A673 (cell line): ENCODE results near the gene ADSL. TPM values are rescaled to one million over a fixed set of nuclear protein-coding genes. Genes with fewer than 3 reads are reported as not detected.

Experiments used
- BruUV-seq: library from RNA; stranded (reverse); fragments of 400-500 nt; replicated peaks from 2 replicates; lab custom pipeline; 2021; lab: Mats Ljungman, UMichigan
- CTCF ChIA-PET: fragments of 300-600 bp; sonication (Branson Sonifier 250); formaldehyde crosslinking; loops from one replicate; lab custom pipeline; 2022; ENCODE audit warnings: antibody characterized with exemption; lab: Charles Lee
- POLR2A ChIA-PET: fragments of 300-600 bp; sonication (Branson Sonifier 250); formaldehyde crosslinking; loops from one replicate; lab custom pipeline; 2022; ENCODE audit warnings: antibody characterized with exemption; ENCODE audit not compliant: low non-redundant PET; lab: Charles Lee
- DNase-seq: peaks from one replicate; pipeline ENCODE4 v3.0.0-alpha.2; 2015; ENCODE audit warnings: low spot score
- H3K27ac ChIP-seq: fragments of 200-600 bp; sonication (generic); 2 replicates; pipeline ENCODE4 v1.5.1; 2016; ENCODE audit warnings: mixed run types, low read depth, mild to moderate bottlenecking, mixed read lengths, antibody characterized with exemption, low read length; ENCODE audit not compliant: poor library complexity, severe bottlenecking
- H3K27me3 ChIP-seq: fragments of 200-600 bp; sonication (generic); replicated peaks from 2 replicates; pipeline ENCODE4 v1.6.1; 2017; ENCODE audit warnings: mixed run types, low read depth, mild to moderate bottlenecking, mixed read lengths, antibody characterized with exemption, low read length; ENCODE audit not compliant: insufficient read depth, poor library complexity
- H3K36me3 ChIP-seq: fragments of 200-600 bp; sonication (generic); 2 replicates; pipeline ENCODE4 v1.6.1; 2016; ENCODE audit warnings: mixed run types, mild to moderate bottlenecking, mixed read lengths, antibody characterized with exemption, low read length; ENCODE audit not compliant: insufficient read depth, poor library complexity, severe bottlenecking
- H3K4me1 ChIP-seq: fragments of 200-600 bp; sonication (generic); 2 replicates; pipeline ENCODE4 v1.6.1; 2017; ENCODE audit warnings: mixed run types, mild to moderate bottlenecking, mixed read lengths, antibody characterized with exemption, low read length; ENCODE audit not compliant: insufficient read depth, poor library complexity, severe bottlenecking
- H3K4me3 ChIP-seq: fragments of 200-600 bp; sonication (generic); 2 replicates; pipeline ENCODE4 v1.5.1; 2016; ENCODE audit warnings: low read depth, mixed run types, mild to moderate bottlenecking, mixed read lengths, low read length; ENCODE audit not compliant: poor library complexity, severe bottlenecking
- H3K9me3 ChIP-seq: fragments of 200-600 bp; sonication (generic); 2 replicates; pipeline ENCODE4 v1.6.1; 2016; ENCODE audit warnings: mixed run types, low read depth, mild to moderate bottlenecking, mixed read lengths, antibody characterized with exemption, low read length; ENCODE audit not compliant: poor library complexity, severe bottlenecking
- CTCF ChIP-seq: fragments of 300-800, 200-600 bp; sonication (generic); conservative IDR thresholded peaks from 2 replicates; pipeline ENCODE4 v1.5.1; 2017; ENCODE audit warnings: low read depth, mild to moderate bottlenecking, antibody characterized with exemption, low read length, moderate library complexity, mixed read lengths
- EZH2 ChIP-seq: fragments of 200-600 bp; sonication (generic); IDR thresholded peaks from 2 replicates; pipeline ENCODE4 v1.6.1; 2017; ENCODE audit warnings: borderline replicate concordance, low read depth, mild to moderate bottlenecking, mixed read lengths, antibody characterized with exemption, low read length; ENCODE audit not compliant: poor library complexity, severe bottlenecking
- intact Hi-C: fragments of 100-400 bp; cut with micrococcal nuclease; formaldehyde crosslinking; loops from one replicate; pipeline ENCODE4 v1.10.0; 2022; ENCODE audit not compliant: unreplicated experiment
- total RNA-seq: library from RNA; stranded (reverse); gene quantifications from 2 replicates; pipeline ENCODE4 v1.2.3, GENCODE V29; 2021

ADSL gene
- total RNA-seq, 1 experiment from 2014 or later: 133 TPM

GRCh38 chr22:40430991-40431390, 84.7 kb downstream of the ADSL start:
- H3K27ac ChIP-seq: no peak overlapping the region
- no peaks in the 10 kb centered on the region for H3K9me3 ChIP-seq
- H3K27me3 ChIP-seq: no peaks in the 10 kb centered on the region
- POLR2A ChIA-PET: no interaction called here
- no peaks in the 10 kb centered on the region for H3K4me1 ChIP-seq
- no peak overlapping the region for H3K4me3 ChIP-seq
- no peak for DNase-seq
- H3K36me3 ChIP-seq: no peaks in the 10 kb centered on the region
- BruUV-seq: no TSS peak
- intact Hi-C loops: no loop called here
- CTCF ChIA-PET: no interaction called here
- TF ChIP-seq CTCF (no peak), EZH2 (no peak)

GRCh38 chr22:40432157-40432556, 85.9 kb downstream of the ADSL start:
- Histone ChIP-seq H3K27me3 (no peaks in the 10 kb centered on the region), H3K36me3 (no peaks in the 10 kb centered on the region), H3K4me3 (no peak overlapping the region), H3K9me3 (no peaks in the 10 kb centered on the region), H3K27ac (no peak overlapping the region), H3K4me1 (no peaks in the 10 kb centered on the region)
- BruUV-seq: no TSS peak
- TF ChIP-seq CTCF: no peak
- TF ChIP-seq EZH2: no peak
- no peak for DNase-seq
- intact Hi-C loops: no loop called here
- POLR2A ChIA-PET: no interaction called here
- CTCF ChIA-PET: no interaction called here

GRCh38 chr22:40432625-40433024, 86.3 kb downstream of the ADSL start:
- Histone ChIP-seq H3K9me3 (no peaks in the 10 kb centered on the region), H3K4me3 (no peak overlapping the region), H3K27ac (no peak overlapping the region), H3K36me3 (no peaks in the 10 kb centered on the region), H3K27me3 (no peaks in the 10 kb centered on the region), H3K4me1 (no peaks in the 10 kb centered on the region)
- intact Hi-C loops: no loop called here
- TF ChIP-seq EZH2: no peak
- TF ChIP-seq CTCF: no peak
- BruUV-seq: no TSS peak
- ChIA-PET CTCF (no interaction called here), POLR2A (no interaction called here)
- DNase-seq: no peak
